Caco-2 (cell line): ENCODE results near the gene ZNF438. TPM values are rescaled to one million over a fixed set of nuclear protein-coding genes. Genes with fewer than 3 reads are reported as not detected.

Experiments used
- BruUV-seq: library from RNA; stranded (reverse); fragments of 400-500 nt; replicated peaks from 2 replicates; lab custom pipeline; 2021; lab: Mats Ljungman, UMichigan
- CTCF ChIA-PET: fragments of 300-600 bp; sonication (Branson Sonifier 250); formaldehyde crosslinking; loops from one replicate; lab custom pipeline; 2022; ENCODE audit warnings: antibody characterized with exemption; lab: Charles Lee
- POLR2A ChIA-PET: fragments of 300-600 bp; sonication (Branson Sonifier 250); formaldehyde crosslinking; loops from one replicate; lab custom pipeline; 2022; ENCODE audit warnings: antibody characterized with exemption; lab: Charles Lee
- DNase-seq, 2 experiments: peaks; one replicate each; pipeline versions ENCODE4 v3.0.0 to v3.0.0-alpha.2; 2020 to 2022
- H3K27me3 ChIP-seq: replicated peaks from 2 replicates; pipeline ENCODE4 v1.6.0; 2011; ENCODE audit warnings: low read length; ENCODE audit not compliant: control insufficient read depth, insufficient read depth
- H3K36me3 ChIP-seq: 2 replicates; pipeline ENCODE4 v1.5.1; 2011; ENCODE audit warnings: low read length; ENCODE audit not compliant: control insufficient read depth, insufficient read depth
- H3K4me1 ChIP-seq: fragments of 250-450 bp; sonication (Bioruptor Pico); 2 replicates; pipeline ENCODE4 v1.5.1; 2020; ENCODE audit warnings: mild to moderate bottlenecking
- H3K4me3 ChIP-seq: 2 replicates; pipeline ENCODE4 v1.5.1; 2011; ENCODE audit warnings: low read depth, mild to moderate bottlenecking, control low read depth, low read length
- H3K9me3 ChIP-seq: fragments of 250-450 bp; sonication (Bioruptor Pico); 2 replicates; pipeline ENCODE4 v1.5.1; 2020; ENCODE audit warnings: mild to moderate bottlenecking, moderate library complexity
- H3K27ac Mint-ChIP-seq: one replicate; pipeline ENCODE4 v1.8.0; 2022; ENCODE audit warnings: mixed read lengths; ENCODE audit not compliant: unreplicated experiment
- H3K27me3 Mint-ChIP-seq: one replicate; pipeline ENCODE4 v1.8.0; 2022; ENCODE audit warnings: mixed read lengths; ENCODE audit not compliant: insufficient read depth, unreplicated experiment
- H3K36me3 Mint-ChIP-seq: one replicate; pipeline ENCODE4 v1.8.0; 2022; ENCODE audit warnings: mild to moderate bottlenecking, mixed read lengths; ENCODE audit not compliant: insufficient read depth, unreplicated experiment
- H3K4me1 Mint-ChIP-seq: one replicate; pipeline ENCODE4 v1.8.0; 2022; ENCODE audit warnings: low read depth, mixed read lengths; ENCODE audit not compliant: unreplicated experiment
- H3K4me3 Mint-ChIP-seq: one replicate; pipeline ENCODE4 v1.8.0; 2022; ENCODE audit warnings: mild to moderate bottlenecking, moderate library complexity, mixed read lengths; ENCODE audit not compliant: unreplicated experiment
- H3K9me3 Mint-ChIP-seq: one replicate; pipeline ENCODE4 v1.8.0; 2022; ENCODE audit warnings: mixed read lengths; ENCODE audit not compliant: unreplicated experiment
- intact Hi-C: fragments of 100-400 bp; cut with micrococcal nuclease; formaldehyde crosslinking; loops from one replicate; pipeline ENCODE4 v1.10.0; 2022; ENCODE audit not compliant: unreplicated experiment
- total RNA-seq: library from RNA; stranded (reverse); gene quantifications from 2 replicates; pipeline ENCODE4 v1.2.3, GENCODE V29; 2022
- TF ChIP-seq, protein P1 (sequence below), 2 experiments: fragments of 200-600 bp in 1 of 2; IDR thresholded peaks; 1 replicate in 1 of 2; 2 replicates in 1 of 2; pipeline versions ENCODE4 v1.5.1 to v1.8.0; 2011 to 2022; ENCODE audit warnings: antibody characterized with exemption in 1 of 2, control low read depth in 1 of 2, inconsistent platforms in 1 of 2, low read depth in 1 of 2, low read length in 1 of 2, mild to moderate bottlenecking in 1 of 2, moderate library complexity in 1 of 2; ENCODE audit not compliant: insufficient read depth in 1 of 2, severe bottlenecking in 1 of 2, unreplicated experiment in 1 of 2

ZNF438 gene
- total RNA-seq, 1 experiment from 2014 or later, result 1.00 TPM

GRCh38 chr10:31032258-31033132 is 830 bp upstream of the ZNF438 start:
- ChIA-PET CTCF (interaction anchor here (0.6 to 1.7 kb wide), 10 partner anchors 13 to 362 kb away, joined by 3 to 7 read pairs (median 4); no protein-coding TSS in a partner anchor), POLR2A (interaction anchor here (0.6 kb wide), 3 partner anchors 96 to 351 kb away, joined by 3 read pairs; no protein-coding TSS in a partner anchor)
- Histone ChIP-seq H3K36me3 (no peaks in the 10 kb centered on the region), H3K27me3 (no peaks in the 10 kb centered on the region), H3K9me3 (no peaks in the 10 kb centered on the region), H3K4me3 (peak overlapping the region; percentile 68), H3K4me1 (peaks cover 6% of the 10 kb centered on the region; the same call in 1 of the 2 replicates)
- Mint-ChIP-seq H3K27ac (peak overlapping the region; percentile 95), H3K27me3 (peaks cover 12% of the 10 kb centered on the region), H3K4me1 (no peaks in the 10 kb centered on the region), H3K9me3 (no peaks in the 10 kb centered on the region), H3K36me3 (peaks cover 8% of the 10 kb centered on the region), H3K4me3 (peak overlapping the region; percentile 88)
- peak; percentile 96 to 97 for DNase-seq
- TSS peak; percentile 57 for BruUV-seq
- intact Hi-C loops, result loop anchor here (1.0 to 10.0 kb wide), 5 partner anchors 101 to 776 kb away; partner anchors contain the start of gene ZEB1
- TF ChIP-seq, protein P1, sequence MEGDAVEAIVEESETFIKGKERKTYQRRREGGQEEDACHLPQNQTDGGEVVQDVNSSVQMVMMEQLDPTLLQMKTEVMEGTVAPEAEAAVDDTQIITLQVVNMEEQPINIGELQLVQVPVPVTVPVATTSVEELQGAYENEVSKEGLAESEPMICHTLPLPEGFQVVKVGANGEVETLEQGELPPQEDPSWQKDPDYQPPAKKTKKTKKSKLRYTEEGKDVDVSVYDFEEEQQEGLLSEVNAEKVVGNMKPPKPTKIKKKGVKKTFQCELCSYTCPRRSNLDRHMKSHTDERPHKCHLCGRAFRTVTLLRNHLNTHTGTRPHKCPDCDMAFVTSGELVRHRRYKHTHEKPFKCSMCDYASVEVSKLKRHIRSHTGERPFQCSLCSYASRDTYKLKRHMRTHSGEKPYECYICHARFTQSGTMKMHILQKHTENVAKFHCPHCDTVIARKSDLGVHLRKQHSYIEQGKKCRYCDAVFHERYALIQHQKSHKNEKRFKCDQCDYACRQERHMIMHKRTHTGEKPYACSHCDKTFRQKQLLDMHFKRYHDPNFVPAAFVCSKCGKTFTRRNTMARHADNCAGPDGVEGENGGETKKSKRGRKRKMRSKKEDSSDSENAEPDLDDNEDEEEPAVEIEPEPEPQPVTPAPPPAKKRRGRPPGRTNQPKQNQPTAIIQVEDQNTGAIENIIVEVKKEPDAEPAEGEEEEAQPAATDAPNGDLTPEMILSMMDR (IDR thresholded peaks at IDR 0.05; ENCODE audit: insufficient read depth in 1 of 2, low read depth in 1 of 2, low read length in 1 of 2, severe bottlenecking in 1 of 2, unreplicated experiment in 1 of 2), result no peak

- no peak for DNase-seq
- peak overlapping the region; percentile 95 for H3K27ac Mint-ChIP-seq
- CTCF ChIA-PET, result interaction anchor here (0.6 to 1.7 kb wide), 10 partner anchors 11 to 969 kb away, joined by 3 to 7 read pairs (median 3); no protein-coding TSS in a partner anchor
- peaks cover 9% of the 10 kb centered on the region for H3K27me3 Mint-ChIP-seq
- intact Hi-C loops, result loop anchor here (5.0 to 10.0 kb wide), 2 partner anchors 246 to 731 kb away; no protein-coding TSS in a partner anchor
- H3K9me3 Mint-ChIP-seq, result no peaks in the 10 kb centered on the region
- BruUV-seq, result TSS peak; percentile 65
- Histone ChIP-seq H3K36me3 (no peaks in the 10 kb centered on the region), H3K9me3 (no peaks in the 10 kb centered on the region), H3K27me3 (no peaks in the 10 kb centered on the region), H3K4me3 (peak overlapping the region; percentile 68), H3K4me1 (peaks cover 6% of the 10 kb centered on the region; the same call in 1 of the 2 replicates)
- H3K4me3 Mint-ChIP-seq, result peak overlapping the region; percentile 88
- POLR2A ChIA-PET, result interaction anchor here (0.5 to 0.9 kb wide), 5 partner anchors 27 to 729 kb away, joined by 3 to 4 read pairs (median 3); no protein-coding TSS in a partner anchor
- TF ChIP-seq, protein P1 (IDR thresholded peaks at IDR 0.05; ENCODE audit: insufficient read depth in 1 of 2, low read depth in 1 of 2, low read length in 1 of 2, severe bottlenecking in 1 of 2, unreplicated experiment in 1 of 2), result no peak
- no peaks in the 10 kb centered on the region for H3K4me1 Mint-ChIP-seq
- H3K36me3 Mint-ChIP-seq, result peaks cover 8% of the 10 kb centered on the region
Observed at GRCh38 chr10:31031205-31031557, 484 bp downstream of the ZNF438 start.

DNA sequence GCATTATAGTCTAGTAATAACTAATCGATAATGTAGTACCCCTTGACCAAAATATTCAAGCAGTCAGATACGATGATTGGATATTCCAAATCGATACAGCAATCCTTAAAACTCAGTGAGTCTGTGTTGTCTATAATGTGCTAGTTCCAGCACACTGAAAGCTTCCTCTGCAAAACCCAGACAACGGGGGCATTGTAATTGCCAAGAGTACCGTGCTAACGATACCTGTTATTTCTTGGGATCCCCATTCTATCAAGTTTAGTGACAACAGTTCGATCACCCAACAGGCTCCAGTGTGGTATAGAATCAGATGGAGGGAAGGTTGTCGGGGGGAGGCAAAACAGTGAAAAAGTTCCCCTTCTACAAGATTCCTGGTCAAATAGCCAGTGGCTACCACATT is 865 bp downstream of the ZNF438 start:
- no peaks in the 10 kb centered on the region for H3K9me3 ChIP-seq
- peaks cover 6% of the 10 kb centered on the region; the same call in 1 of the 2 replicates for H3K4me1 ChIP-seq
- ChIA-PET CTCF (interaction anchor here (0.6 to 1.0 kb wide), 3 partner anchors 91 to 460 kb away, joined by 3 to 4 read pairs (median 3); no protein-coding TSS in a partner anchor), POLR2A (interaction anchor here (0.6 to 0.9 kb wide), 2 partner anchors 27 to 201 kb away, joined by 3 to 4 read pairs; no protein-coding TSS in a partner anchor)
- no peak for DNase-seq
- no TSS peak for BruUV-seq
- Mint-ChIP-seq H3K27ac (no peak overlapping the region), H3K9me3 (no peaks in the 10 kb centered on the region), H3K4me3 (peak overlapping the region; percentile 88), H3K36me3 (peaks cover 8% of the 10 kb centered on the region), H3K4me1 (no peaks in the 10 kb centered on the region), H3K27me3 (peaks cover 9% of the 10 kb centered on the region)
- no peaks in the 10 kb centered on the region for H3K36me3 ChIP-seq
- intact Hi-C loops, result loop anchor here (5.0 to 10.0 kb wide), 2 partner anchors 246 to 732 kb away; no protein-coding TSS in a partner anchor
- TF ChIP-seq, protein P1 (IDR thresholded peaks at IDR 0.05; ENCODE audit: insufficient read depth in 1 of 2, low read depth in 1 of 2, low read length in 1 of 2, severe bottlenecking in 1 of 2, unreplicated experiment in 1 of 2), result no peak
- H3K4me3 ChIP-seq, result peak overlapping the region; percentile 68
- H3K27me3 ChIP-seq, result no peaks in the 10 kb centered on the region
